Measurements from ENCODE around the gene QSOX1.
"Not testable (repeated sequence)": the region's sequence is repeated elsewhere in the genome, so short reads cannot be mapped to it uniquely, and the experiment has no call there.

Gene QSOX1

GRCh38 chr1:180186831-180187230 is 32.2 kb downstream of the QSOX1 start:
- no peak for DNase-seq (ENCODE audit: low read depth in 2 of 3, low spot score in 1 of 3)

GRCh38 chr1:180187626-180188025 is 33.0 kb downstream of the QSOX1 start:
- no peak for DNase-seq (ENCODE audit: low read depth in 2 of 3, low spot score in 1 of 3)

DNA sequence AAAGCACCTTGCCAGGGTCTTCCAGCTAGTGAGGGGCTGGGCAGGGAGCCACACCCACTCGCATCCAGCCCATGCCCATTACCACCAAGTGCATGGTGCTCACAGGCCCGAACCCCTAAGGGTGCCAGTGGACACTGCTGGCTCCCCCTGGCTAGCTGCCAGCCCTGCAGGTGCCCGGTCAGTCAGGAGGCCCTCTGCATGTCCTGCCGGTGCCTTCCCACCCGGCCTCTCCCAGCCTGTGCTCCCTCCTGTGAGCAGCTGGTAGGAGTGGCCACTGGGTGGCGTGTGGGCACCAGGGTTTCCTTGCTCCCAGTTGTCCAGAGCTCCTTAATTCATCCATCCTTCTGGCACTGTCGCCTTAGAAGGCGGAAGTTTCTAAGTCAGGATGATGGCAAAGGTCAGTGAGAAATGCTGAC is 33.4 kb downstream of the QSOX1 start:
- DNase-seq (ENCODE audit: low read depth in 2 of 3, low spot score in 1 of 3), result no peak

- DNase-seq (ENCODE audit: low read depth in 2 of 3, low spot score in 1 of 3), result no peak
These were observed 34.1 kb downstream of the QSOX1 start for GRCh38 chr1:180188684-180189175.

- no peak for DNase-seq (ENCODE audit: low read depth in 2 of 3, low spot score in 1 of 3)
These were observed 35.4 kb downstream of the QSOX1 start for GRCh38 chr1:180190091-180190490.

- no peak for DNase-seq (ENCODE audit: low read depth in 2 of 3, low spot score in 1 of 3)
These were observed 37.5 kb downstream of the QSOX1 start for GRCh38 chr1:180192172-180192571.

DNA sequence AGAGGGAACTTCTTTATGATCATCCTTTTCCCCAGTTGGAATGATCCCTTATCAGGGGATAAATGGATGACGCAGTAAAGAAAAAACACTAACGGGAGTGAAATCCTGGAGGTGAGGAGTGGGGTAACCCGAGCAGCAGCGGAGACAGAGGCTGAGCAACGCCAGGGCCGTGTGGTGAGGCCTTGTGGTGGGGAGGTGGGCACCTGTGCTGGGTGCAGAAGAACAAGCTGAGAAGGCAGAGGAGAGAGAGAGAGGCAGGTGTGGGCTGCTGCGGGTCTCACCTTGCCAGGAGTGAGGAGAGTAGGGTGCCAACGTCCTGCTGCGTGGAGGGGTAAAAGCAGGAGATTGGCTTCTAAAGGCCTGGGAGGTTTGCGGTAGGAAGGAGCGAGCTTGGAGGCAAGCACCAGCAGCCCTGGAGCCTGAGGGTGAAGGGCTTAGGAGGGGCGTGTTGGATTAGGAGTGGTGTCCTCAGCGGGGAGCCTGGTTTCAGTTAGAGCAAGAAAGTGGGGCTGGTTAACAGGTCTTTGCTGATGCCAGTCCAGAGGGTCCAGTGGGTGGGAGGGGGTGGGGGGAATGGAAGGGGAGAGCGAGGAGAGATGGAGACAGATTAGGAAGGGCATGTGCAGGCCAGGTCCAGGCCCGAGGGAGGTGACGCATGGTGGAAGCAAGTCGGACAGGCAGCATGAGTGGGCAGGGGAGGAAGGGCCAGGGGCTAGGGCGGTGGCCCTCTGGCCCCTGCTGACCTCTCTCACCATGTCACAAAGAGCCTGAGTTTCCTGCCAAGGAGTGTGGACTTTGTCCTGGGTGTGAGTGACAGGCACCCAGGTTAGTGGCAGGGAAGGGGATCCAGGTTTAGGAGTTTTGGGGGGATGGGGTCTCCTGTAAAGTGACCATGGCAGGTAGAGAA is 38.7 kb downstream of the QSOX1 start:
- DNase-seq (ENCODE audit: low read depth in 2 of 3, low spot score in 1 of 3), result no peak

DNA sequence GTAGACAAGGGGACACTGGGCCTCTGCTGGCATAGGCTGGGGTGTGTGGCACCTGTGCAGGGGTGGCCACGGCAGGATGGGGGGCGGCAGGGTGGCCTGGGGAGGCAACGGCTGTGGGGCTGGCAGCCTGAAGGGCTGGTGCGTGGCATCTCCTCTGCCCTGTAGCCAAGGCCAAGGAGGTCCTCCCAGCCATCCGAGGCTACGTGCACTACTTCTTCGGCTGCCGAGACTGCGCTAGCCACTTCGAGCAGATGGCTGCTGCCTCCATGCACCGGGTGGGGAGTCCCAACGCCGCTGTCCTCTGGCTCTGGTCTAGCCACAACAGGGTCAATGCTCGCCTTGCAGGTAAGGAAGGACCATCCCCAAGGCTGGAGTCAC is 39.4 kb downstream of the QSOX1 start:
- DNase-seq (ENCODE audit: low read depth in 2 of 3, low spot score in 1 of 3), result no peak

GRCh38 chr1:180194546-180195207 is 40.0 kb downstream of the QSOX1 start:
- DNase-seq (ENCODE audit: low read depth in 2 of 3, low spot score in 1 of 3), result no peak

DNA sequence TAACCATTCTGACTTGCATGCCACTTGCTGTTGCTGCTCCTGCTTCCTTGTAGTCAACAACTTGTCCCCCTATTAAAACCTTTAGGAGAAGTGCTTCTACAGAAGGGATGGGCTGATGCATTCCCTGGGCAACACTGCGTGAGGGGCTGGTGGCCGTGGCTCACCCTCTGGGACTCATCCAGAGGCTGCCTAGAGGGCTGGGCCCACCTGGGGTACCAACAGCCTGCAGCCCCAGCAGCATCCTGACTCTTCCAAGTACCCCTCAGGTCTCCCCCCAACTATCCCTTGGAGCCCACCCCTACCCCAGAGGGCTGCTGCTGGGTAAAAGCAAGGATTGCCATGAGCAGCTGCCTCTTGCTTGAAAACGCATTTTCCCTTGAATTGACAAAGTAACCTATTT is 40.7 kb downstream of the QSOX1 start:
- no peak for DNase-seq (ENCODE audit: low read depth in 2 of 3, low spot score in 1 of 3)

DNA sequence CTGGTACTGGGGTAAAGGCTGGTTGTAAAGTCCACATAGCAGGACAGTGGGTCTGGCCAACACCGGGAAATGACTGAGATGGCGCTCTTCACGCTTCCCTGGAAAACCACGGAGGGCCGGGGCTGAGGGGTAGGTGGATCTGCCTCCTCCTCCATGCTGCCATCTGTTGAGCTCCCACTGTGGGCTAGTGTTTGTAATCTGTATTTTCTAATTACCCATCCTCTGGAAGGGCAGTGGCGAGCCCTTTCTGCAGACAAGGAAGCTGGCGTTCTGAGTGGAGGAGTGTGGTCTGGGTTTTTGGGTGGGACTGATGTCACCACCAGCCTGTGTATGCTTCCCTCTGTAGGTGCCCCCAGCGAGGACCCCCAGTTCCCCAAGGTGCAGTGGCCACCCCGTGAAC is 41.2 kb downstream of the QSOX1 start:
- no peak for DNase-seq (ENCODE audit: low read depth in 2 of 3, low spot score in 1 of 3)

DNA sequence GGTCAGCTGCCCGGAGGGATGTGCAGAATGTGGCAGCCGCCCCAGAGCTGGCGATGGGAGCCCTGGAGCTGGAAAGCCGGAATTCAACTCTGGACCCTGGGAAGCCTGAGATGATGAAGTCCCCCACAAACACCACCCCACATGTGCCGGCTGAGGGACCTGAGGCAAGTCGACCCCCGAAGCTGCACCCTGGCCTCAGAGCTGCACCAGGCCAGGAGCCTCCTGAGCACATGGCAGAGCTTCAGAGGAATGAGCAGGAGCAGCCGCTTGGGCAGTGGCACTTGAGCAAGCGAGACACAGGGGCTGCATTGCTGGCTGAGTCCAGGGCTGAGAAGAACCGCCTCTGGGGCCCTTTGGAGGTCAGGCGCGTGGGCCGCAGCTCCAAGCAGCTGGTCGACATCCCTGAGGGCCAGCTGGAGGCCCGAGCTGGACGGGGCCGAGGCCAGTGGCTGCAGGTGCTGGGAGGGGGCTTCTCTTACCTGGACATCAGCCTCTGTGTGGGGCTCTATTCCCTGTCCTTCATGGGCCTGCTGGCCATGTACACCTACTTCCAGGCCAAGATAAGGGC is 41.9 kb downstream of the QSOX1 start:
- DNase-seq (ENCODE audit: low read depth in 2 of 3, low spot score in 1 of 3), result no peak

- no peak for DNase-seq (ENCODE audit: low read depth in 2 of 3, low spot score in 1 of 3)
These were observed 42.6 kb downstream of the QSOX1 start for GRCh38 chr1:180197231-180197630.

GRCh38 chr1:180198196-180198595 is 43.5 kb downstream of the QSOX1 start:
- no peak for DNase-seq (ENCODE audit: low read depth in 2 of 3, low spot score in 1 of 3)

DNA sequence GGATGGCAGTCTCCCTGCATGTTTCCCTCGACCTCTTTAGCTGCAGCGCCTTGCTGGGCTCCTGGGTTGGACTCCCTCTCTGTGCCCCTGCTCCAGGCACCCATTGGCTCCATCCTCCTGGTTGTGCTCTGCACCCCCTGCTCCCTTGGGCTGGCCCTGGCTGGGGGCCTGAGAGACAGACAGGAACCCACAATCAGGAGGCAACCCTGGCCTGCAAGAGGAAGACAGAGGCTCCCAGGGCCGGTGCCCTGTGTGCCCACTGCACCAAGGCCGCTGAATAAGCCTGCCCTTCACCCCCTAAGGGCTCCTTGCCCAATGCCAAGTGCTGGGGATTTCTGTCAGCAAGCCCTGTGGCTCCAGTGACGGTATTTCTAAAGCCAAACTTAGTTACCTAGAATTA is 43.9 kb downstream of the QSOX1 start:
- DNase-seq (ENCODE audit: low read depth in 2 of 3, low spot score in 1 of 3), result no peak

- DNase-seq (ENCODE audit: low read depth in 2 of 3, low spot score in 1 of 3), result no peak
These were observed 44.3 kb downstream of the QSOX1 start for GRCh38 chr1:180199018-180199417.

DNA sequence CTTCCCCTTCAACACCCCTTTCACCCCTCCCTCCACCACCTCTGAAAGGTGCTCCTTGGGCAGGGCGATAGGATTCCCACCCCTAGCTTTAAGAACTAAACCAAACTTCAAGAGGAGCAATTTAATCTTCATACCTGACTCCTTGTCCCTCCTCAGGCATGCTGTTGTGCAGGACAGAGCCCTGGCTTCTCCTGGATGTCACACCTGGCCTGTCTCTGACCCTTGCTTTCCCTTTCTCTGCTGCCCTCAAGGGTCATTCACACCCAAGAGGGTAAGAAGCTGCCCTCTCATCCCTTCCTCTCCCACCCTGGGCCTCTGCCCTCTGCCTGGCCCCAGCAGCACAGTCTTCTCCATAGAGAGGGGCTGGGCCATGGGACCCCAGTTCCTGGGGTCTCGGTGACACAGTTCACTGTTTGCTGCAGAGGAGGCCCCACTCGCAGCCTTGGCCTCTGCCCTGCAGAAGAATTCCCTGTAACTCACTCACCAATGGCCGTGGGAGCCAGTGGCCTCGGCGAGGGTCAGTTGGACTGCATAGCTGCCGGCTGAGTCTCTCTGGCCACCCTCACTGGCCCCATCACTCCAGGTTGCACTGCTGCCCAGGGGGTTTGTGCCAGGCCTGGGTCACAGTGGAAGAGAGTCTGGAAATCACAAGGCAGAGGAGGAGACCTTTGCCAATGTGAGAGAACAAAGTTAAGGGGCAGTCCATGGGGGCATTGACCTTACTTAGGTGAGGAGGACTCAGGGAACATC is 47.0 kb downstream of the QSOX1 start:
- no peak for DNase-seq (ENCODE audit: low read depth in 2 of 3, low spot score in 1 of 3)

DNA sequence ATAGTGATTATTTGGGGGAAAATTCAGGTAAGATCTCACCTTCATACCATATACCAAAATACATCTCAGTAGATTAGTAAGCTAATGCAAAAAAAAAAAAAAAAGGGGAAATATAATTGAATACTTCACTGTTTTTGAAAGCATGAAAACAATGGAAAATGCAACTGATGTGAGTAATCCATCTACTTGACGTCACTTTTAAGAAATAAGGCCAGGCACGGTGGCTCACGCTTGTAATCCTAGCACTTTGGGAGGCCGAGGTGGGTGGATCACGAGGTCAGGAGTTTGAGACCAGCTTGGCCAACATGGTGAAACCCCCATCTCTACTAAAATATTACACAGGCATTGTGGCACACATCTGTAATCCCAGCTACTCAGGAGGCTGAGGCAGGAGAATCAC is 47.9 kb downstream of the QSOX1 start:
- DNase-seq (ENCODE audit: low read depth in 2 of 3, low spot score in 1 of 3), result not testable (repeated sequence)

- no peak for DNase-seq (ENCODE audit: low read depth in 2 of 3, low spot score in 1 of 3)
These were observed 49.6 kb downstream of the QSOX1 start for GRCh38 chr1:180204231-180204630.

- no peak for DNase-seq (ENCODE audit: low read depth in 2 of 3, low spot score in 1 of 3)
These were observed 51.9 kb downstream of the QSOX1 start for GRCh38 chr1:180206581-180206980.

DNA sequence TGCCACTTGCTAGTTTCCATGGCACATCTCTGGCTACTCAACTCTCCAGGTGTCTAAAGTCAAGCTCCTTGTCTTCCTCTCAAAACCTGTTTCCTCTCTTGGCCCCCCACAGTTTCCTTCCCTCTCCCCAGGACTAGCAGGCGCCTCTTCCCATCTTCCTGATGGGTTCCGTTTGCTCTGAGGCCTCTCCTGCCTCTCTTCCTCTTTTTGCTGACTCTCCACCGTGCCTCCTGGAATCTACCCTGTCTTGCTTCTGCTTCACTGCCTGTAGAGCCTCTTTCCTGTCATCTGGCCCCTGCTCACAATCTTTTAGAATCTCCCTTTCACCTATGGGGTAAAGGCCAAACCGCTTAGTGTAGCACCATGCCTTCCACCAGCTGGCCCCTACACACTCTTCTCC is 53.6 kb downstream of the QSOX1 start:
- DNase-seq (ENCODE audit: low read depth in 2 of 3, low spot score in 1 of 3), result no peak
